GM12873 (cell line): Measurements from ENCODE around the gene CCR7.

ENCODE experiments used
- CTCF ChIP-seq: IDR thresholded peaks from 2 replicates; pipeline ENCODE4 v1.5.1; 2012; ENCODE audit warnings: low read depth, mild to moderate bottlenecking, moderate library complexity, low read length, control low read depth; ENCODE audit not compliant: insufficient read depth; ENCODE audit errors: missing control alignments

CCR7 gene

GRCh38 chr17:40531051-40531991 lies 34.0 kb downstream of the CCR7 start:
- no peak for TF ChIP-seq CTCF

- TF ChIP-seq CTCF, result no peak
Measured at GRCh38 chr17:40530531-40530994, 34.7 kb downstream of the CCR7 start.

- TF ChIP-seq CTCF, result no peak
Measured at GRCh38 chr17:40529991-40530390, 35.3 kb downstream of the CCR7 start.

- no peak for TF ChIP-seq CTCF
Measured at GRCh38 chr17:40528692-40529417, 36.4 kb downstream of the CCR7 start.

GRCh38 chr17:40526668-40527067 lies 38.6 kb downstream of the CCR7 start:
- no peak for TF ChIP-seq CTCF

- no peak for TF ChIP-seq CTCF
Measured at GRCh38 chr17:40525294-40525693, 40.0 kb downstream of the CCR7 start.
